Activated T-cell treated with anti-CD3 and anti-CD28 coated beads for 24 hours (primary cell): Measurements from ENCODE around the gene EVI5.
A peak's percentile ranks its signal among the peaks of the same experiment; 100 is the strongest.
"Not testable (repeated sequence)": the region's sequence is repeated elsewhere in the genome, so short reads cannot be mapped to it uniquely, and the experiment has no call there.

Experiments used
- DNase-seq: peaks from one replicate; pipeline ENCODE4 v3.0.0-alpha.2; 2020; ENCODE audit warnings: low read depth

EVI5 gene

GRCh38 chr1:92575123-92575522 is 209.8 kb downstream of the EVI5 start:
- DNase-seq: no peak

- DNase-seq: no peak
Observed at GRCh38 chr1:92572520-92572919, 212.4 kb downstream of the EVI5 start.

- no peak for DNase-seq
Observed at GRCh38 chr1:92571578-92571977, 213.3 kb downstream of the EVI5 start.

DNA sequence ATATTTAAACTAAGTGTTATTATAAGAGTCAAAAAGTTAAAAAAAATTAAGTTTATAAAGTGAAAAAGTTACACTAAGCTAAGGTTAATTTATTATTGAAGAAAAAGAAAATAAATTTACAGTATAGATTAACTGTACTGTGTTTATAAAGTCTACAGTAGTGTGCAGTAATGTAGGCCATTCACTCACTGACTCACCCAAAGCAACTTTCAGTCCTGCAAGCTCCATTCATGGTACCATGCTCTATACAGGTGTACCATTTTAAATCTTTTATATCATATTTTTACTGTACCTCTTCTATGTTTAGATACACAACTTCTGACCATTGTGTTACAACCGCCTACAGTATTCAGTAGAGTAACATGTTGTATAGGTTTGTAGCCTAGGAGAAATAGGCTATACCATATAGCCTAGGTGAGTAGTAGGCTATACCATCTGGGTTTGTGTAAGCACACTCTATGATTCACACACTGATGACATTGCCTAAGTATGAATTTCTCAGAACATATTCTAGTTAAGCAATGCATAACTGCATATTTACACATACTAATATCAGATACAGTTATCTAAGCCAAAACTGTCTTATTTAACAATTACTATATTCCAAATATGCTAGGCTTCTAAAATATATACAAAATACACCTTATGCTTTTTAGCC is 217.6 kb downstream of the EVI5 start:
- DNase-seq: no peak

GRCh38 chr1:92563457-92564216 is 221.3 kb downstream of the EVI5 start:
- no peak for DNase-seq

GRCh38 chr1:92556350-92556749 is 228.6 kb downstream of the EVI5 start:
- no peak for DNase-seq

DNA sequence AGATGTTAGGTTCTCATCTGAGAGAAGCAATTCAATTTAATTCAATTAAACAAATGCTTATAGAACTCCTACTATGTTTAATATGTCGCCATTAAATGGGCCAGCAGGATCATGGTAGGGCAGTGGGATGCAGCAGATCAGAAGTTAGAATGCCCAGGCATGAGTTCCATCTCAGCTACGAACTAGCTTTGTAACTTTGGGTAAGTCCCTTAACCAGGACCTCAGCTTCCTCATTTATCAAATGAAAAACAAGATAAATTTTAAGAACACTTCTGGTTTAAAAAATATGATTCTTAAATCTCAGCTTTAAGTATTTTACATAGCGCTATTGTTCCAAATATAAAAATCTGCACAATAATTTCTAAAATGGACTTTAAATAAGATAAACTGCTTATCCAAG is 230.7 kb downstream of the EVI5 start:
- DNase-seq: no peak

GRCh38 chr1:92551916-92552315 is 233.0 kb downstream of the EVI5 start:
- no peak for DNase-seq

GRCh38 chr1:92544756-92545165 is 240.1 kb downstream of the EVI5 start:
- DNase-seq: no peak

DNA sequence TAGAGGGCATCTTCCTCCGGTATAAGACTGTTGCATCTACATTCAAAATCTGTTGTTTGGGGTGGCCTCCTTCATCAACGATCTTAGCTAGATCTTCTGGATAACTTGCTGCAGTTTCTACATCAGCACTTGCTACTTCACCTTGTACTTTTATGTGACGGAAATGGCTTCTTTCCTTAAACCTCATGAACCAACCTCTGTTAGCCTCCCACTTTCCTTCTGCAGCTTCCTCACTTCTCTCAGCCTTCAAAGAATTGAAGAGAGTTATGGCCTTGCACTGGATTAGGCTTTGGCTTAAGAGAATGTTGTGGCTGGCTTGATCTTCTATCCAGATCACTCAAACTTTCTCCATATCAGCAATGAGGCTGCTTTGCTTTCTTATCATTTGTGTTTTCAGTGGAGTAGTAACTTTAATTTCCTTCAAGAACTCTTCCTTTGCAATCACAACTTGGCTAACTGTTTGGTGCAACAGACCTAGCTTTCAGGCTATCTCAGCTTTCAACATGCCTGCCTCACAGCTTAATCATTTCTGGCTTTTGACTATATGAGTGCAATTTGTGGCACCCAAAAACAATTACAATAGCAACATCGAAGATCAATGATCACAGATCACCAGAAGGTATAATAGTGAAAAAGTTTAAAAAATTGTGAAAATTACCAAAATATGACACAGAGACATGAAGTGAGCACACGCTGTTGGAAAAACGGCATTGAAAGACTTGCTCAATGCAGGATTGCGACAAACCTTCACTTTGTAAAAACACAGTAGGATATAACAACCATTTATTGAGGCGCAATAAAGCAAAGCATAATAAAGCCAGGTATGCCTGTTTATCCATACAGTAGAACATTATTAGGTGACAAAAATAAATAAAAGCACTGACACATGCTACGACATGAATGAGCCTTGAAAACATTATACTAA is 241.5 kb downstream of the EVI5 start:
- DNase-seq: no peak

- peak; percentile 33 for DNase-seq
Observed at GRCh38 chr1:92538413-92539061, 246.4 kb downstream of the EVI5 start.

- no peak for DNase-seq
Observed at GRCh38 chr1:92538048-92538412, 246.9 kb downstream of the EVI5 start.

- DNase-seq: no peak
Observed at GRCh38 chr1:92536980-92537884, 247.7 kb downstream of the EVI5 start.

- DNase-seq: no peak
Observed at GRCh38 chr1:92536211-92536979, 248.5 kb downstream of the EVI5 start.

GRCh38 chr1:92532371-92532770 is 252.5 kb downstream of the EVI5 start:
- DNase-seq: not testable (repeated sequence)

GRCh38 chr1:92531939-92532338 is 253.0 kb downstream of the EVI5 start:
- DNase-seq: not testable (repeated sequence)

DNA sequence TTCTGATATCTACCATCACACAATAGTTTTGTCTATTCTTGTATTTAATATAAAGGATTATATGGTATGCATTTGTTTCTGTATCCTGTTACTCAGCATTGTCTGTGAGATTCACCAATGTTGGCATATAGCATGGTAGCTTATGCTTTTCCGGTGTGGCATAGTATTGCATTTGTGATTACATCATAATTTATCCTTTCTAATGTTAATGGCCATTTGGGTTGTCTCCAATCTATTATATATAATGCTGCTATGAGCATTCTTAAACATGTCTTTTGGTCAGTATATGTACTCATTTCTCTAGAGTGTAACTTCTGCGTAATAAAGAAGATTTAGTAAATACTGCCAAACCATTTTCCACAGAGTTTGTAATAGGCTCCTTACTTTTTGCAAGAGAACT is 257.2 kb downstream of the EVI5 start:
- no peak for DNase-seq

- DNase-seq: not testable (repeated sequence)
Observed at GRCh38 chr1:92524944-92525590, 259.8 kb downstream of the EVI5 start.

GRCh38 chr1:92519043-92519442 is 265.9 kb downstream of the EVI5 start:
- DNase-seq: no peak

- no peak for DNase-seq
Observed at GRCh38 chr1:92516574-92516973, 268.3 kb downstream of the EVI5 start.
